Transverse colon (tissue), 4 donors: ENCODE measurements around the gene PRICKLE4. TPM values are rescaled to one million over a fixed set of nuclear protein-coding genes. Genes with fewer than 3 reads are reported as not detected.

Experiments used
- DNase-seq: peaks from one replicate; pipeline ENCODE4 v3.0.0-alpha.2; 2019
- H3K27ac ChIP-seq, 4 donors: fragments of 200-600 bp; sonication (generic); 2 replicates each; pipeline ENCODE4 v1.5.1; 2016 to 2018; ENCODE audit warnings: inconsistent platforms in 4 of 4
- H3K27me3 ChIP-seq: fragments of 200-600 bp; sonication (generic); 2 replicates; pipeline ENCODE4 v1.5.1; 2017; ENCODE audit warnings: inconsistent platforms
- H3K36me3 ChIP-seq, 4 donors: fragments of 200-600 bp; sonication (generic); 2 replicates each; pipeline ENCODE4 v1.5.1; 2017 to 2019; ENCODE audit warnings: inconsistent platforms in 4 of 4
- H3K4me1 ChIP-seq, 4 donors: fragments of 200-600 bp; sonication (generic); 2 replicates each; pipeline ENCODE4 v1.5.1; 2017 to 2020; ENCODE audit warnings: inconsistent platforms in 4 of 4
- H3K4me3 ChIP-seq, 4 donors: fragments of 200-600 bp; sonication (generic); 1 replicate in 1 of 4; 2 replicates in 3 of 4; pipeline versions ENCODE4 v1.5.1 to v1.6.1; 2017 to 2019; ENCODE audit warnings: inconsistent platforms in 4 of 4
- H3K9me3 ChIP-seq, 2 donors: fragments of 200-600 bp; sonication (generic); 2 replicates each; pipeline ENCODE4 v1.5.1; 2017 to 2019; ENCODE audit warnings: inconsistent platforms in 2 of 2
- EP300 ChIP-seq: sonication (generic); formaldehyde crosslinking; IDR thresholded peaks from one replicate; pipeline ENCODE4 v1.6.1; 2017; ENCODE audit warnings: antibody characterized with exemption, low read depth
- POLR2A ChIP-seq: fragments of 450-650 bp; IDR thresholded peaks from one replicate; pipeline ENCODE4 v1.6.1; 2016; ENCODE audit warnings: antibody characterized with exemption, mild to moderate bottlenecking, moderate library complexity
- POLR2AphosphoS5 ChIP-seq, 3 donors: sonication (generic); formaldehyde crosslinking; IDR thresholded peaks; one replicate each; pipeline ENCODE4 v1.6.1; 2016; ENCODE audit warnings: antibody characterized with exemption in 3 of 3
- WGBS, 2 donors: methylation state at CpG; one replicate each; pipeline ENCODE4 v1.1.5; 2018; ENCODE audit warnings: low coverage in 1 of 2; 5-methylcytosine and 5-hydroxymethylcytosine counted together
- in situ Hi-C, 4 donors: fragments of 200-750 bp; cut with MboI; loops; one replicate each; pipeline versions ENCODE4 v1.15.0 to v1.15.1; 2017; ENCODE audit warnings: low sequenced_read_pairs in 3 of 4, low pct_ligation_motif_present in 1 of 4, low pct_unique_long_range_greater_than_20kb in 1 of 4
- intact Hi-C: fragments of 100-400 bp; cut with DNase I; formaldehyde crosslinking; loops from one replicate; pipeline ENCODE4 v1.15.1; 2023; ENCODE audit warnings: low total_unique reads
- total RNA-seq, 4 donors: library from RNA; depleted of rRNA; stranded (reverse); fragments of >200 nt; gene quantifications; one replicate each; pipeline ENCODE4 v1.1.0, GENCODE V29; 2016
- TF ChIP-seq, protein P1 (sequence below), 5 experiments: fragments of 200-600 bp in 3 of 5; fragments of 450-650 bp in 2 of 5; sonication (generic) in 3 of 5; IDR thresholded peaks; 1 replicate in 2 of 5; 2 replicates in 3 of 5; pipeline ENCODE4 v1.5.1; 2016 to 2017; ENCODE audit warnings: antibody characterized with exemption in 5 of 5, inconsistent platforms in 3 of 5, mild to moderate bottlenecking in 2 of 5, moderate library complexity in 1 of 5

Gene PRICKLE4
- total RNA-seq, 4 donors from 2014 or later = 6.7 to 52.0 (median 21.0) TPM

DNA sequence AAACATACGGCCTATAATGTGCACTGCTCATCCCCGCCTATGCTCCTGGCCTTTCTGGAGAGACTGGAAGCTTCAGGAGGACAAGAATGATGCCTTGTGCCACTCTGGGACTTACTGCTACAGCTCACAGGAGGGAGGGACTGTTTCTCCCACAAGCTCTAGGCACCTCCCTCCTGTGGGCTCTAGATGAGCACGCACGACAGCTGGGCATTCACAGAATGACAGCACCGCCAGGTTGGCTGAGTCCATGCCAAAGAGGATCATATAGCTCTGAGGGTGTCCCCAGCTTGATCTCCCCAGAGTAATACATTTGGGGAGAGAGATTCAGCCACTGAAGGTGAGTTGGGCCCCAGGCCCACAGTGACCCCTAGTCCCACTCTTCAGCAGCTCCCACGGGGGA is 23.3 kb upstream of the PRICKLE4 start:
- Histone ChIP-seq H3K9me3 (no peaks in the 10 kb centered on the region), H3K4me1 (no peaks in the 10 kb centered on the region), H3K36me3 (no peaks in the 10 kb centered on the region), H3K27me3 (no peaks in the 10 kb centered on the region), H3K27ac (no peak overlapping the region), H3K4me3 (no peak overlapping the region)
- DNase-seq = no peak
- WGBS, 2 donors = 95% methylated on average over 6 of the region's 6 CpGs; no CpG with 5 or more reads in 1 of the 2 donors
- TF ChIP-seq POLR2AphosphoS5 (IDR thresholded peaks at IDR 0.05) (no peak), EP300 (no peak), POLR2A (no peak)
- TF ChIP-seq, protein P1, sequence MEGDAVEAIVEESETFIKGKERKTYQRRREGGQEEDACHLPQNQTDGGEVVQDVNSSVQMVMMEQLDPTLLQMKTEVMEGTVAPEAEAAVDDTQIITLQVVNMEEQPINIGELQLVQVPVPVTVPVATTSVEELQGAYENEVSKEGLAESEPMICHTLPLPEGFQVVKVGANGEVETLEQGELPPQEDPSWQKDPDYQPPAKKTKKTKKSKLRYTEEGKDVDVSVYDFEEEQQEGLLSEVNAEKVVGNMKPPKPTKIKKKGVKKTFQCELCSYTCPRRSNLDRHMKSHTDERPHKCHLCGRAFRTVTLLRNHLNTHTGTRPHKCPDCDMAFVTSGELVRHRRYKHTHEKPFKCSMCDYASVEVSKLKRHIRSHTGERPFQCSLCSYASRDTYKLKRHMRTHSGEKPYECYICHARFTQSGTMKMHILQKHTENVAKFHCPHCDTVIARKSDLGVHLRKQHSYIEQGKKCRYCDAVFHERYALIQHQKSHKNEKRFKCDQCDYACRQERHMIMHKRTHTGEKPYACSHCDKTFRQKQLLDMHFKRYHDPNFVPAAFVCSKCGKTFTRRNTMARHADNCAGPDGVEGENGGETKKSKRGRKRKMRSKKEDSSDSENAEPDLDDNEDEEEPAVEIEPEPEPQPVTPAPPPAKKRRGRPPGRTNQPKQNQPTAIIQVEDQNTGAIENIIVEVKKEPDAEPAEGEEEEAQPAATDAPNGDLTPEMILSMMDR (IDR thresholded peaks at IDR 0.05) = no peak
- intact Hi-C loops = no loop called here
- in situ Hi-C loops = no loop called here

DNA sequence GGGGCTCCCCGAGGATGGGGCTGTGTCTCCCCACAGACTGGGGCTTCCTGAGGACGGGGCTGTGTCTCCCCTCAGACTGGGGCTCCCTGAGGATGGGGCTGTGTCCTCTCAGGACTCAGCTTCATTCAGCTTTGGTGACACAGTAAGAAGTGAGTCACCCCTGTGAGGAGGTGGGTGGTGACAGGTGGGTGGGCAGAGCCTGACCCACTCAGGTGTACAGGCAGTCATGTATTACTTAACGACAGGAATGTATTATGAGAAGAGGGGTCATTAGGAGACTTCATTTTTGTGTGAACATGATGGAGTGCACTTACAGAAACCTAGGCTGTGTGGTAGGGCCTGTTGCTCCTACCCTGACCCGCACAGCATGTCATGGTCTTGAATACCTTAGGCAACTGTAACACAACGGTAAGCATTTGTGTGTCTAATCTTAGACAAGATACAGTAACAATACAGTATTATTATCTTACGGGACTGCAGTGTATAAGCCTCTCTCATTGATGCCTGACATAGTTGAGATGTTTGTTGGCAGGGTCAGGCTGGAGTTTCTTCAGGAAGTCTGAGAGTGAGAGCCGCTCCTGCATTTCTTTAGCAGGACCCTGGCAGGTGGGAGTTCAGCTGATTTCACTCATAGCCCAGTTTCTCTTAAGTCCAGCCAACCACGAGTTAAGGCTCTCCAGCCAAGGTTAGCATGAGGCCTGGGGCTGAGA is 22.5 kb upstream of the PRICKLE4 start:
- H3K4me3 ChIP-seq = no peak overlapping the region
- H3K36me3 ChIP-seq = no peaks in the 10 kb centered on the region
- intact Hi-C loops = no loop called here
- H3K9me3 ChIP-seq = no peaks in the 10 kb centered on the region
- H3K27me3 ChIP-seq = no peaks in the 10 kb centered on the region
- H3K27ac ChIP-seq = no peak overlapping the region
- no peaks in the 10 kb centered on the region for H3K4me1 ChIP-seq
- 77 to 81% methylated on average over 5 to 6 of the region's 8 CpGs for WGBS, 2 donors
- in situ Hi-C loops = no loop called here
- DNase-seq = no peak
- TF ChIP-seq POLR2AphosphoS5 (IDR thresholded peaks at IDR 0.05) = no peak
- TF ChIP-seq, protein P1 (IDR thresholded peaks at IDR 0.05) = no peak

DNA sequence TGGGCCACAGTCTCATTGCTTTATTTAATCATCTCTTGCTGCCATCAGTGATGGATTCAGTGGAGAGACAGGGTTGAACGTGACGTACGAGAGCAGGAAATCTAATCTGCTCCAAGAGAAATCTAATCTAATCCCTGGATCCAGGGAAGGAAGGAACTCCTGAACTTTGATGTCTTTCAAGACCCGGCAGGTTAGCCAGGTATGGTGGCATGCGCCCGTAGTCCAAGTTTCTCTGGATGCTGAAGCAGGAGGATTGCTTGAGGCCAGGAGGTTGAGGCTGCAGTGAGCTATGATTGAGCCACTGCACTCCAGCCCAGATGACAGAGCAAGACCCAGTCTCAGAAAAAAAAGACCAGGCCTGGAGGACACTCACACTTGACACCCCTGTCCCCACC is 21.9 kb upstream of the PRICKLE4 start:
- in situ Hi-C loops = no loop called here
- H3K27me3 ChIP-seq = no peaks in the 10 kb centered on the region
- H3K4me1 ChIP-seq = no peaks in the 10 kb centered on the region
- TF ChIP-seq EP300 (no peak), POLR2AphosphoS5 (IDR thresholded peaks at IDR 0.05) (no peak), POLR2A (no peak)
- TF ChIP-seq, protein P1 (IDR thresholded peaks at IDR 0.05) = no peak
- WGBS, 2 donors = 88% methylated on average over 6 of the region's 6 CpGs; no CpG with 5 or more reads in 1 of the 2 donors
- H3K4me3 ChIP-seq = no peak overlapping the region
- intact Hi-C loops = no loop called here
- no peaks in the 10 kb centered on the region for H3K9me3 ChIP-seq
- H3K36me3 ChIP-seq = no peaks in the 10 kb centered on the region
- no peak overlapping the region for H3K27ac ChIP-seq
- no peak for DNase-seq

DNA sequence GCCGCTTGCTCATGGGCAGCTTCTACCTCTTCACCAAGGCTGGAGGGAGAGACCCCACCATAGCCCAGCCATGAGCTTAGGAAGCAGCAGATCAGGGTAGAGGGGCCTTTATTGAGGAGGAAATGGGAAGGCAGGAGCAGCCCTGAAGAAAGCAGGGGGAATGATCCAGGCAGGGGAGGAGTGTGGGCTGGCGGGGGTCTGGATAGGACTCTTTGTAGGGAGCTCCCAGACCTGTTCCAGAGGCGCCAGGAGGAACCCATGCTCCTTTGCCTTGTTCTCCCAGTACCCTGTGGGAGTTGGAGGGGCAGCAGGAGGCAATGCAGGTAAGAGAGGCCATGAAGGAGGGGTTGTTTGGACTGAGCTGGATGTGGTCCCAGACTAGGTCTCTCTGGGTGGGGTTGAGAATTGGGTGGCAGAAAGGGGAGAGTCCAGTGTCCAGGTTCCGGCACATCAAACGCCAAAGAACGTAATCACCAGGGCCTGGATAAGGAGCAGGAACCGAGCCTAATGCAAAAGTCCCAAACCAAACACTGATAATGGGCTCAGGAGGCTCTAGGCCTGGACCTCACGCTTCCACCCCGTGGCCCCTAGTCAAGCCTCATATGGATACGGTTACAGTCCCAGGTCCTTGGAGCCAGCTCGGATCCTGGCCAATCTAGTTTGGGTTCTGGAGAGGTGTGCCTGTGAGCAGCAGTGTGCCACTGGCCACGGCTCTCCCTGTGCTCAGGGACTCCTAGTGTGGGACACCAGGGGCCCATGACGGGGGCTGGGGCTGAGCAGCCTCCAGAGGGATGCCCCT is 21.3 kb upstream of the PRICKLE4 start:
- TF ChIP-seq POLR2A (no peak), POLR2AphosphoS5 (IDR thresholded peaks at IDR 0.05) (no peak), EP300 (no peak)
- TF ChIP-seq, protein P1 (IDR thresholded peaks at IDR 0.05) = no peak
- H3K27me3 ChIP-seq = no peaks in the 10 kb centered on the region
- H3K27ac ChIP-seq = no peak overlapping the region
- no peak for DNase-seq
- intact Hi-C loops = no loop called here
- 87% methylated on average over 11 of the region's 13 CpGs; no CpG with 5 or more reads in 1 of the 2 donors for WGBS, 2 donors
- in situ Hi-C loops = no loop called here
- no peaks in the 10 kb centered on the region for H3K9me3 ChIP-seq
- H3K4me1 ChIP-seq = no peaks in the 10 kb centered on the region
- H3K4me3 ChIP-seq = no peak overlapping the region
- H3K36me3 ChIP-seq = no peaks in the 10 kb centered on the region
